ENCODE measurements around the gene D2HGDH.

DNA sequence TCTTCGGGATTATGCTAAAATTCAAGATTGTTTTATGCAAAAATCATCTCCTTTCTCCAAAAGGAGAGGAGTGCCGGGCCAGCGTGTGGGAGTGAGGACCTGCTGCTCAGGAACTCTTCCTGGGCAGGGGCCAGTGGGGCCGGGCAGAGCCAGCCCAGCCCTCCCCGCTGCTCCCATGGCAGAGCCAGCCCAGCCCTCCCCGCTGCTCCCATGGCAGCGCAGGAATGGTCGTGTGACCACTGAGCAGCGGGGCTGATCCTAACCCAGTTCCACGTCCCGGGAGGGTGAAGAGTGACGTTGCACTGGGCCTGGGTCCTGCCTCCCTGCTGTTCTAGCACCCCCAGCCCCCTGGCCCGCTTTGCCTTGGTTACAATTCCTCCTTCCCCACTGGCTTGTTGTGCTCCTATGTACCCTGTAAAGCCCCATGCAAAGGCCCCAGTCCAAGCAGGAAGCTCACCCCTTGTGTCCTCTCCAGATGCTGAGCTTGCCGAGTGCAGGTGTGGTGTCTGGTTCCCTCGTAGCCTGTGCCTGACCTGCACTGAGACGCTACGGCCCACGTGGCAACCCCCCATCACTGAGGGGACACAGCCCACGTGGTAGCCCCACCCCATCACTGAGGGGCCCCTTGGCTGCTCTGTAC is 63.1 kb downstream of the D2HGDH start:
- TF ChIP-seq, protein P1, sequence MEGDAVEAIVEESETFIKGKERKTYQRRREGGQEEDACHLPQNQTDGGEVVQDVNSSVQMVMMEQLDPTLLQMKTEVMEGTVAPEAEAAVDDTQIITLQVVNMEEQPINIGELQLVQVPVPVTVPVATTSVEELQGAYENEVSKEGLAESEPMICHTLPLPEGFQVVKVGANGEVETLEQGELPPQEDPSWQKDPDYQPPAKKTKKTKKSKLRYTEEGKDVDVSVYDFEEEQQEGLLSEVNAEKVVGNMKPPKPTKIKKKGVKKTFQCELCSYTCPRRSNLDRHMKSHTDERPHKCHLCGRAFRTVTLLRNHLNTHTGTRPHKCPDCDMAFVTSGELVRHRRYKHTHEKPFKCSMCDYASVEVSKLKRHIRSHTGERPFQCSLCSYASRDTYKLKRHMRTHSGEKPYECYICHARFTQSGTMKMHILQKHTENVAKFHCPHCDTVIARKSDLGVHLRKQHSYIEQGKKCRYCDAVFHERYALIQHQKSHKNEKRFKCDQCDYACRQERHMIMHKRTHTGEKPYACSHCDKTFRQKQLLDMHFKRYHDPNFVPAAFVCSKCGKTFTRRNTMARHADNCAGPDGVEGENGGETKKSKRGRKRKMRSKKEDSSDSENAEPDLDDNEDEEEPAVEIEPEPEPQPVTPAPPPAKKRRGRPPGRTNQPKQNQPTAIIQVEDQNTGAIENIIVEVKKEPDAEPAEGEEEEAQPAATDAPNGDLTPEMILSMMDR (IDR thresholded peaks at IDR 0.05): no peak
- TF ChIP-seq POLR2A (IDR thresholded peaks at IDR 0.05): no peak
